DOHH2 (cell line): ENCODE results near the gene CHAMP1.

Experiments
- CTCF ChIP-seq: fragments of 200-600 bp; sonication (generic); IDR thresholded peaks from one replicate; pipeline ENCODE4 v1.5.1; 2014; ENCODE audit warnings: antibody characterized with exemption, mild to moderate bottlenecking, low read depth, low read length; ENCODE audit not compliant: poor library complexity, severe bottlenecking
- EZH2phosphoT487 ChIP-seq: fragments of 200-600 bp; sonication (generic); IDR thresholded peaks from 2 replicates; pipeline ENCODE4 v1.6.1; 2017; ENCODE audit warnings: borderline replicate concordance, mild to moderate bottlenecking, antibody characterized with exemption, low read length, moderate library complexity, mixed read lengths

DNA sequence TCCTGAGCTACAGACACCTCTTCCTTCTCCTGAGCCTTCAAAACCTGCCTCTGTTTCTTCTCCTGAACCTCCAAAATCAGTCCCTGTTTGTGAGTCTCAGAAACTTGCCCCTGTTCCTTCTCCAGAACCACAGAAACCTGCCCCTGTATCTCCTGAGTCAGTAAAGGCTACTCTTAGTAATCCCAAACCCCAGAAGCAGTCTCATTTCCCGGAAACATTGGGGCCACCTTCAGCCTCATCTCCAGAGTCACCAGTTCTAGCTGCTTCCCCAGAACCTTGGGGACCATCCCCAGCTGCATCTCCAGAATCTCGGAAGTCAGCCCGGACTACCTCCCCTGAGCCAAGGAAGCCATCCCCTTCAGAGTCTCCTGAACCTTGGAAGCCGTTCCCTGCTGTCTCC is 10.0 kb downstream of the CHAMP1 start:
- no peak for TF ChIP-seq CTCF
- no peak for TF ChIP-seq EZH2phosphoT487
